K562 (cell line): ENCODE measurements around the gene GPR152. TPM values are rescaled to one million over a fixed set of nuclear protein-coding genes. Genes with fewer than 3 reads are reported as not detected.

Experiments
- ARHGAP35 ChIP-seq: fragments of 450-650 bp; IDR thresholded peaks from 2 replicates; pipeline ENCODE4 v1.6.1; 2018; ENCODE audit not compliant: partially characterized antibody
- ARID2 ChIP-seq: fragments of 450-650 bp; IDR thresholded peaks from 2 replicates; pipeline ENCODE4 v1.6.1; 2017; ENCODE audit warnings: antibody characterized with exemption, mild to moderate bottlenecking
- ELF4 ChIP-seq: fragments of 450-650 bp; formaldehyde crosslinking; IDR thresholded peaks from 2 replicates; pipeline ENCODE4 v1.4.0; 2022; ENCODE audit warnings: missing genetic modification characterization
- ERF ChIP-seq: fragments of 450-650 bp; formaldehyde crosslinking; IDR thresholded peaks from 2 replicates; pipeline ENCODE4 v1.4.0; 2020; ENCODE audit warnings: mild to moderate bottlenecking, mixed read lengths
- HNRNPL ChIP-seq: fragments of 200-400 bp; formaldehyde crosslinking; IDR thresholded peaks from 2 replicates; pipeline ENCODE4 v1.6.1; 2017; ENCODE audit warnings: low read depth, mild to moderate bottlenecking, low read length
- HNRNPLL ChIP-seq: fragments of 200-400 bp; formaldehyde crosslinking; IDR thresholded peaks from 2 replicates; pipeline ENCODE4 v1.6.1; 2017; ENCODE audit warnings: low read length, low read depth, mild to moderate bottlenecking; ENCODE audit not compliant: poor library complexity, severe bottlenecking
- IFI16 ChIP-seq: fragments of 250-450 bp; sonication (Bioruptor Pico); IDR thresholded peaks from 2 replicates; pipeline ENCODE4 v2.1.2; 2022; ENCODE audit warnings: mild to moderate bottlenecking, inconsistent platforms
- KDM1A ChIP-seq, 2 experiments: fragments of 450-650 bp; IDR thresholded peaks; 2 replicates each; pipeline ENCODE4 v1.6.1; 2016; ENCODE audit warnings: mild to moderate bottlenecking in 2 of 2
- KDM5B ChIP-seq: fragments of 200-600 bp; sonication (generic); IDR thresholded peaks from 2 replicates; pipeline ENCODE4 v1.6.1; 2012; ENCODE audit warnings: low read depth, mild to moderate bottlenecking, moderate library complexity, low read length, control low read depth, inconsistent platforms; ENCODE audit not compliant: insufficient replicate concordance
- NEUROD1 ChIP-seq: fragments of 150-350 bp; IDR thresholded peaks from 2 replicates; pipeline ENCODE4 v1.6.1; 2014; ENCODE audit warnings: borderline replicate concordance, low read length, low read depth; ENCODE audit not compliant: partially characterized antibody
- NR2C1 ChIP-seq, 2 experiments: fragments of 450-650 bp; IDR thresholded peaks; 2 replicates each; pipeline ENCODE4 v1.6.1; 2017; ENCODE audit warnings: mild to moderate bottlenecking in 2 of 2, antibody characterized with exemption in 1 of 2, inconsistent platforms in 1 of 2, missing compliant biosample characterization in 1 of 2, missing genetic modification characterization in 1 of 2
- NR2C2 ChIP-seq, 2 experiments: fragments of 200-800 bp in 1 of 2; sonication (Bioruptor generic) in 1 of 2; sonication (generic) in 1 of 2; formaldehyde crosslinking in 1 of 2; IDR thresholded peaks; 2 replicates each; pipeline versions ENCODE4 v1.6.1 to v1.8.0; 2016 to 2022; ENCODE audit warnings: mild to moderate bottlenecking in 1 of 2, missing compliant biosample characterization in 1 of 2, missing genetic modification characterization in 1 of 2, missing genetic modification reagents in 1 of 2
- PTTG1 ChIP-seq: fragments of 450-650 bp; IDR thresholded peaks from 2 replicates; pipeline ENCODE4 v1.6.1; 2016; ENCODE audit warnings: low read depth, mild to moderate bottlenecking, missing genetic modification characterization, missing compliant biosample characterization
- SMAD2 ChIP-seq: fragments of 150-350 bp; IDR thresholded peaks from 2 replicates; pipeline ENCODE4 v1.6.1; 2014; ENCODE audit warnings: low read depth, mild to moderate bottlenecking, low read length
- TCF3 ChIP-seq: sonication (generic); formaldehyde crosslinking; IDR thresholded peaks from 2 replicates; pipeline ENCODE4 v1.4.0; 2020; ENCODE audit warnings: mild to moderate bottlenecking, missing genetic modification reagents
- THAP12 ChIP-seq: fragments of 250-450 bp; sonication (Bioruptor Pico); IDR thresholded peaks from 2 replicates; pipeline ENCODE4 v1.9.0; 2021; ENCODE audit warnings: mild to moderate bottlenecking, inconsistent platforms
- ZC3H11A ChIP-seq: IDR thresholded peaks from 2 replicates; pipeline ENCODE4 v1.6.1; 2012; ENCODE audit warnings: low read depth, low read length, improper control_type of control experiment
- ZNF175 ChIP-seq: fragments of 200-800 bp; sonication (Bioruptor generic); IDR thresholded peaks from 2 replicates; pipeline ENCODE4 v1.6.1; 2016; ENCODE audit warnings: low read depth, mild to moderate bottlenecking, missing genetic modification characterization, missing compliant biosample characterization
- polyA plus RNA-seq, 8 experiments: library from polyadenylated mRNA; depleted of rRNA in 4 of 8; stranded (reverse) in 5 of 8; unstranded in 3 of 8; fragments of >200 nt; fragmentation: Nextera tagmentation in 2 of 8; fragmentation: Illumina TruSeq in 1 of 8; extraction: Ambion mirVana in 2 of 8; extraction: Trizol in 1 of 8; gene quantifications; 2 replicates each; pipeline versions ENCODE4 v1.2.1 to v1.2.3, GENCODE V29; 2011 to 2014; ENCODE audit warnings: inconsistent platforms in 1 of 8, missing spikeins in 1 of 8
- total RNA-seq, 7 experiments: library from RNA; depleted of rRNA in 6 of 7; stranded (reverse); fragments of >200 nt in 6 of 7; fragmentation: Illumina TruSeq in 2 of 7; extraction: Trizol in 2 of 7; gene quantifications; 2 replicates each; pipeline versions ENCODE4 v1.2.1 to v1.2.3, GENCODE V29; 2011 to 2021; ENCODE audit warnings: low replicate concordance in 1 of 7
- TF ChIP-seq, protein P1 (sequence below): fragments of 250-450 bp; sonication (Bioruptor Pico); IDR thresholded peaks from 2 replicates; pipeline ENCODE4 v1.8.0; 2021; ENCODE audit warnings: moderate library complexity, mild to moderate bottlenecking, inconsistent platforms
- TF ChIP-seq, protein P2 (sequence below): sonication (generic); formaldehyde crosslinking; IDR thresholded peaks from 2 replicates; pipeline ENCODE4 v1.9.0; 2022; ENCODE audit warnings: mild to moderate bottlenecking, missing genetic modification reagents
- TF ChIP-seq, protein P3 (sequence below): sonication (generic); formaldehyde crosslinking; IDR thresholded peaks from 2 replicates; pipeline ENCODE4 v1.8.1; 2022; ENCODE audit warnings: missing genetic modification reagents

The GPR152 gene
- total and polyA plus RNA-seq, 9 of the 15 experiments (the other 6 are each of a cell fraction or from before 2014, with no cell fraction given), result not detected

DNA sequence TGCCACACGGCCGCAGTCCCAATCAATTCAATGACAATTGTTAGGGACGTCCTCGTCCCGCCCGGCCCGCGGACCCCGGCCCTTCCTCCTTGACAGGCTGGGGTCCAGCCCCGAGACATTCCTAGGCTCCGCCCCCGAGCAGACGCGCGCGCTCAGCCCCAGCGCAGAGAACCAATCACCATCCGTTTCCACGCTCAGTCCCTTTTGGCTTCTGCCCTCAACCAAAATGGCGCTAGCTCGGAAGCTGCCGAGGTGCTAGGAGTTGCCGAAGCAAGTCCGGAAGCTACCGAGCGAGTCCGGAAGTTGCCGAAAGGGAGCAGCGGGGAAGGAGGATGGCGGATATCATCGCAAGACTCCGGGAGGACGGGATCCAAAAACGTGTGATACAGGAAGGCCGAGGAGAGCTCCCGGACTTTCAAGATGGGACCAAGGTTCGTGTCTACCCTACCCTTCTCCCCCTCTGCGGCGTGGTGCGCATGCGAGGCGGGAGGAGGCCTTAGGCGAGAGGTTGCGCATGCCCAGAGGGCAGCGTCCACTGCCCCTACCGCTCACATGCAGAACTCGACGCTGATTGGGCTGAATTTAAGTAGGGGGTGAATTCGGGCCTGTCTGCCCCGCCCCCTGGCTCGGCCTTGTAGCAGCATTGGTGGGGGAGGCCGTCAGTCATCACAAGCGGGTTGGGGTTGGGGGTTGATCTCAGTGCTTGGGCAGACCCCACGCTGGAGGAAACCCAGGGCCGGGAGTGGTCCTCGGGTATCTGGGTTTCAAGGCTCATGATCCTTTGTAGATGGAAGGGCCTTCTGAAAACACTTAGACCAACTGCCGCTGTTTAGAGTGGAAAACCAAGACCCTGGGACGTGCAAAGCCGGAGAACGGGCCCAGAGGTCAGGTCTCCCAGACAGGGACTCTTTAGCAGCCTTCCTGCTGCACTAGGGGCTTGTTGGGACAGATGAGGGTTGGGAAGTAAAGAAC is 30.6 kb upstream of the GPR152 start, which contains the start of gene AIP (continued):
- TF ChIP-seq NEUROD1 (peak; percentile 16), PTTG1 (tag) (no peak), ELF4 (CRISPR knock-in tag) (peak; percentile 24; the same call in 1 of the 2 replicates), ARID2 (no peak), HNRNPL (no peak), NR2C1 (IDR thresholded peaks at IDR 0.05) (no peak), NR2C1 (tag; IDR thresholded peaks at IDR 0.05) (peak; percentile 50; the same call in 1 of the 2 replicates), THAP12 (CRISPR knock-in tag) (no peak), IFI16 (CRISPR knock-in tag) (no peak), ARHGAP35 (no peak), SMAD2 (no peak), NR2C2 (CRISPR knock-in tag; IDR thresholded peaks at IDR 0.05) (peak; percentile 93), NR2C2 (tag; IDR thresholded peaks at IDR 0.05) (peak; percentile 84), KDM1A (IDR thresholded peaks at IDR 0.05) (no peak), KDM5B (peak; percentile 30), ERF (CRISPR knock-in tag) (no peak), ZC3H11A (no peak), TCF3 (CRISPR knock-in tag) (no peak), HNRNPLL (no peak), ZNF175 (CRISPR knock-in tag) (no peak)
- TF ChIP-seq, protein P1, sequence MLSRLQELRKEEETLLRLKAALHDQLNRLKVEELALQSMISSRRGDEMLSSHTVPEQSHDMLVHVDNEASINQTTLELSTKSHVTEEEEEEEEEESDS (CRISPR knock-in tag), result no peak
- TF ChIP-seq, protein P2, sequence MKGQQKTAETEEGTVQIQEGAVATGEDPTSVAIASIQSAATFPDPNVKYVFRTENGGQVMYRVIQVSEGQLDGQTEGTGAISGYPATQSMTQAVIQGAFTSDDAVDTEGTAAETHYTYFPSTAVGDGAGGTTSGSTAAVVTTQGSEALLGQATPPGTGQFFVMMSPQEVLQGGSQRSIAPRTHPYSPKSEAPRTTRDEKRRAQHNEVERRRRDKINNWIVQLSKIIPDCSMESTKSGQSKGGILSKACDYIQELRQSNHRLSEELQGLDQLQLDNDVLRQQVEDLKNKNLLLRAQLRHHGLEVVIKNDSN (CRISPR knock-in tag), result peak; percentile 75
- TF ChIP-seq, protein P3, sequence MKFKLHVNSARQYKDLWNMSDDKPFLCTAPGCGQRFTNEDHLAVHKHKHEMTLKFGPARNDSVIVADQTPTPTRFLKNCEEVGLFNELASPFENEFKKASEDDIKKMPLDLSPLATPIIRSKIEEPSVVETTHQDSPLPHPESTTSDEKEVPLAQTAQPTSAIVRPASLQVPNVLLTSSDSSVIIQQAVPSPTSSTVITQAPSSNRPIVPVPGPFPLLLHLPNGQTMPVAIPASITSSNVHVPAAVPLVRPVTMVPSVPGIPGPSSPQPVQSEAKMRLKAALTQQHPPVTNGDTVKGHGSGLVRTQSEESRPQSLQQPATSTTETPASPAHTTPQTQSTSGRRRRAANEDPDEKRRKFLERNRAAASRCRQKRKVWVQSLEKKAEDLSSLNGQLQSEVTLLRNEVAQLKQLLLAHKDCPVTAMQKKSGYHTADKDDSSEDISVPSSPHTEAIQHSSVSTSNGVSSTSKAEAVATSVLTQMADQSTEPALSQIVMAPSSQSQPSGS (CRISPR knock-in tag), result peak; percentile 63; the same call in 1 of the 2 replicates
